ENCODE results near the gene PARD6G.

PARD6G gene

DNA sequence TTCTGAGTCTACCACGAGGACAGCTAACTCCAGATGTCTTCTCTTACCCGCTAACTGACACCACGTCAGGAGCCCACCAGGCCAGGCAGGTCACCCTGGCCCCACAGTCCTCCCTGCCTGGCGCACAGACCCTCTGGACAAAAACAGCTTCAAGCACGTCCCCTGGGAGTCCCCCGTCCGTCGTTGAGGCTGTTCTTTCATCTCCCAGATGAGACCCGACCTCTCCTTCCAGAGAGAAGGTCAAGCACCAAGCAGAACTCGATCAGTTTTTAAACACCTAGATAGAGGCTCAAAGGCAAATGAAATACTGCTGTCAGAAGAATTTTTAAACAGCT is 57.8 kb downstream of the PARD6G start:
- DNase-seq (ENCODE audit: low spot score), result no peak

DNA sequence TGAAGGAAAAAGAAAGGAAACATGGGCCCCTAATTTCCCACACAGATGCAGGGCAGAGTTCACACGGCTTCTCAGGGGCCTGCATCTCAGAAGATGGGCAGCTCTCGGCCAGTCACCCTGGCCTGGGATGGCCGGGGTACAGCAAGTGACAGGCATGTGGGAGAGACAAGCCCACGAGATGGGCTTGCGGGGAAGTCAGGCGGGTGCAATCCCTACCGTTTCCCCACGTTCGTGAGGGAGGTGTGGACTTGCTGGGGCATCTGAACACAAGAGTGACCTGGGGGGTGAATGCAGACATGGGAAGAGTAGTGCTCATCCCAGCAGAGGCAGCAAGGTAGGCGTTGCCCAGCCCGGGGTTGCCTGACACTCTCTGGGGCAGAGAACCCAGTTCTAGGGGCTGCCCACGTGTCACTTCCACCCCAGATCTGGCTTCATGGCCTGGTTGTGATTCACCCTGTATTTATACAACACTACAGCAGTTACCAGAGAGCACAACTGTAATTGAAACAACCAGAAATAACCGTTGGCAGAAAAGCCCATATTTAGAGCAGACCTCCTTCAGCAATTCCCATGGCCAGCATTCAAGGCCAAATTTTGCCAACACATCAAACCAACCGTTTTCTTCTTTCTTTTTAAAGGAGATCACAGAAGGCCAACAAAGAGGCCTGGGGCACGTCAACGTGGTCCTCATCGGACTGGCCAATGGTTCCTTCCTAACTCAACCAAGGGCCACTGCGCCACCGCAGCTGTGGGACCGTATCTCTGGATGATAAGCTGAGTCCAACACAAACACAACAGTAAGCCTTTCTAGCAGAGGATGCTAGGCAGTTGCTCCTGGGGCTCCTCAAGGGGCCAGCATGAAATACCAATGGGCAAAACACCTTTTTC is 58.4 kb downstream of the PARD6G start:
- DNase-seq (ENCODE audit: low spot score), result no peak

DNA sequence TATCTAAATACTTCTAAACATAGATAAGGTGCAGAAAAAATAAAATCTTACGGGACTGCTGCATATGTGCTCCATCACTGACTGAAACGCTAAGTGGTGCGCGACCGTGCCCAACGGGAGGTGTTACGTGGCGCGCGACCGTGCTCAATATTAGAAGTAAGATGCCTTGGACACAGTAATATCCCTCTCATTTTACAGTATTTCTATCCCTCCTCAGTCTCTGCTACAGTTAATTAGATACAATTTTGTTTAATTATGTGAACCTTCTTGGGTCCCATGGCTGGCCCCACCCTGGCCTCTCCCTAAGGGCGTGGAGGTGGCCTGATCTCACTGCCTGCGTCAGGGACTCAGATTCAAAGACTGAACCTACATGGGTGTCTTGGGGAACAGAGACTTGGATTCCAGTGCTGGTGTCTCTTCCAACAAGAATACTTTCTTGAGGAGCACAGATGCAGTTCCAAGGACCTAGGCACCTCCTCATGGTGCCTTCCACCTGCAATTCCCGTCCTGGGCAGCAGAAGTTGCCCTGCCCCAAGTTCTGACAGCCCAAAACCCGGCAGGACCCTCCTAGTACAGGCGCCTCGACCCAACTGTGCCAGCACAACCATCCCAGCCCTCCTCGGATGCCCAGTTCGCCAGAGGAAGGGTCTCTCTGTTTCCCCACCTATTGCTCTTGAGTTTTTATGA is 59.2 kb downstream of the PARD6G start:
- no peak for DNase-seq (ENCODE audit: low spot score)

DNA sequence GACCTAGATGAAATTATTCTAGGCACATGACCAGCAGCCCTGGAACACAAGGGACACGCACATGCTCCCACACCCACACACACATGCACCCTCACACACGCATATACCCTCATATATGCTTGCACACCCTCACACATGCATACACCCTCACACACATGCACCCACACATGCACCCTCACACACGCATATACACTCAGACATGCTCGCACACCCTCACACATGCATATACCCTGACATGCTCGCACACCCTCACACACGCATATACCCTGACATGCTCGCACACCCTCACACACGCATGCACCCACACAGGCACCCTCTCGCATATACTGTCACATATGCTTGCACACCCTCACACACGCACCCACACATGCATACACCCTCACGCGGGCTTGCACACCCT is 61.8 kb downstream of the PARD6G start:
- DNase-seq (ENCODE audit: low spot score), result no peak

DNA sequence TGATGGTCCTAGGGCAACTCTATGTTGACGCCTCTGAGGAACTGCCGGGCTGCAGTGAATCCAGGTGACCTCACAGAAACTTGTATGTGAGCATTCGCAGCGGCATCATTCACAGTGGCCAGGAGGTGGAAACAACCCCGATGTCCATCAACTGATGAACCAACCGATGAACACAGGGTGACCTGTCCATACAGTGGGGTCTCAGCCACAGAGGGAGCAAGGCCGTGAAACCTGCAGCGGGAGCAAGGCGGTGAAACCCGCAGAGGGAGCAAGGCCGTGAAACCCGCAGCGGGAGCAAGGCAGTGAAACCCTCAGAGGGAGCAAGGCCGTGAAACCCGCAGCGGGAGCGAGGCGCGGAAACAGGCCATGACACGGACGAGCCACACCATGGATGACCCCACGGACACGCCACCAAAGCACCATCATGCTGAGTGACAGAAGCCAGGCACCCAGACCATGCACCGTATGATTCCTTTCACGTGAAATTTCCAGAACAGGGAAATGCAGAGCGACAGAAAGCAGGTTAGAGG is 63.0 kb downstream of the PARD6G start:
- no peak for DNase-seq (ENCODE audit: low spot score)

DNA sequence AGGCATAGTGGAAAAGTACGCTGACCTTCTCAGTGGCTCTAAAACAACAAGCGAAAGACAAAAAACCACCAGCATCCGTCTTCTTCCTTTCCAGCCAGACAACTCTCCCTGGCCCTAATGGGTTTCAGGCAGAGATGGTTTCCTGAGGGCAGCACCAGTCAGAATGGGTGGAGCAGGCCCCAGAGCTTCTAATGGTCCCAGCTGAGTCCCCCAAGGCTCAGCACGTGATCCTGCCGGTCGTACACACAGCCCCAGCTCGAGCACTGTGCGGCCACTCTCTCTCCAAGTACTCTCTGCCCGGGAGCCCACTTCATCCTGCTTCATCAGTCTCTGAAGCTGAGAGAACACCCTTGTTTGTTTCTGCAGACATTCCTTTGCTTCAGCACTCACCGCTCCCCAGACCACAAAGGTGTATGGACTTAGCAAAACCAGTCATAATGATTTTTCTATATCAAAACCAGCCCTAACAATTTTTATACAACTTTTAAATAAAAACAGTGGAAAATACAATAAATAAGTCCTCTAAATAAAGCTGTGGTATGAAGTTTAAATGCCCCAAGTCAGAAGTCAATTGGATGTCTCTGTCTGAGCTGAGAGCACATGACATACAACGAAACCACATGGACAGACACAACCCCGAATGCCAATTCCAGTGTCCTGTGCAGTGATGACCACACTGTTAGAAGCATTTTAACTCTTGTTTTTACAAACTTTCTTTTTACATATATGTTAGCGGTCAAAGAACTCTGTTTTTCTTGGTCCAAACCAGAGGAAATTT is 63.9 kb downstream of the PARD6G start:
- no peak for DNase-seq (ENCODE audit: low spot score)

DNA sequence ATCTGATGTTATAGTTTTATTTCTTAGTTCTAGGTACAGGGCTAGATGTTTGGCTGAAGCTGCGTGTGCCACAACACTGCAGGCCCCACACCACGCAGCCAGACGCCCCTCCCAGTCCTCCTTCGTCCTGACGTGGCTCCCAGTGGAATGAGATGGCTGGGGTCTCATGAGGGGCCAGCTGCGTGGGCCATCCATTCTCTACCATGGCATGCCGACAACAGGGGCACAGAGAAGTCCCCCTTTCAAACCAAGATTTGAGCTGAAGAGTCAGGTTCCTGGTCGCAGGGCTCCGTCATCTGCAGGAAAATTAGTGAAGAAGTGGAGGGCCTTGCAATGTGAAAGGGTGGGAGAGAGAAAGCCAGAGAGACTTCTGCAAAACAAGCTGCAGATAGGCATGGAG is 64.5 kb downstream of the PARD6G start:
- DNase-seq (ENCODE audit: low spot score), result no peak

DNA sequence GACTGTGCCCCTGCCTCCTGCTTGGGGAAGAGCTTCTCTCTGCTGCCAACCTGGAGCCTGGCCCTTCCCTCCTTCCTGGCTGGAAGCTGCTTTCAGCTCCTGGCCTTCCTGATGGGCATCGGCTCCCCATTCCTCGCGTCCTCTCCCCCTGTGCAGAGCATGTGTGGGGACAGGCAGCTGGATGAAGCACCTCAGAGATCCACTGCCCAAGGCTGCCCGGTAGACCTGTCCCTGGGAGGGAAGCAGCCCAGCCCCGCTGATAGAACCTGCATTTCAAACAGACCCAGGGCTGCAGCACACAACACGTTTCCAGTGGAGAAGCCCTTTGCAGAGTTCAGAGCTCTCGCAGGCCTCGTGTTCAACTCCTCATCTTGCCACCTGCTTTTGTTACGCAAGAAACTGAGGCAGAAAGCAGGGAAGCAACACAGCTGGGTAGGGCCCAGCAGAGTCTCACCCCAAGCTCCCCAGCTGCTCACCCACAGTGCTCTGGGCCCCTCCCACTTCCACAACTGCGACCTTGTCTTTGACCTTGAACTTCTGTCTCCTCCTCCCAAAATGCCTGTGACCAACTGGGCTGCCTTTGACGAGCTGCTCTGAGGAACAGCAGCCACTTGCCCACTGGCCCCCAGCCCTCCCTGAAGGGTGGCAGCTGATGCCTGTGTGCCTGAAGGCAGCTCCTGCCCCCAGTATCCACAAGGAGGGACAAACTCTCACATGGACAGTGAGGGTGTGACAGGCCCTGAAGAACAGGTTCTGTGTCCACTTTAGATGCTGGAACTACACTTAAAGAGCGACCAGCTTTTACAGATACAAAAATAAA is 65.5 kb downstream of the PARD6G start:
- no peak for DNase-seq (ENCODE audit: low spot score)

DNA sequence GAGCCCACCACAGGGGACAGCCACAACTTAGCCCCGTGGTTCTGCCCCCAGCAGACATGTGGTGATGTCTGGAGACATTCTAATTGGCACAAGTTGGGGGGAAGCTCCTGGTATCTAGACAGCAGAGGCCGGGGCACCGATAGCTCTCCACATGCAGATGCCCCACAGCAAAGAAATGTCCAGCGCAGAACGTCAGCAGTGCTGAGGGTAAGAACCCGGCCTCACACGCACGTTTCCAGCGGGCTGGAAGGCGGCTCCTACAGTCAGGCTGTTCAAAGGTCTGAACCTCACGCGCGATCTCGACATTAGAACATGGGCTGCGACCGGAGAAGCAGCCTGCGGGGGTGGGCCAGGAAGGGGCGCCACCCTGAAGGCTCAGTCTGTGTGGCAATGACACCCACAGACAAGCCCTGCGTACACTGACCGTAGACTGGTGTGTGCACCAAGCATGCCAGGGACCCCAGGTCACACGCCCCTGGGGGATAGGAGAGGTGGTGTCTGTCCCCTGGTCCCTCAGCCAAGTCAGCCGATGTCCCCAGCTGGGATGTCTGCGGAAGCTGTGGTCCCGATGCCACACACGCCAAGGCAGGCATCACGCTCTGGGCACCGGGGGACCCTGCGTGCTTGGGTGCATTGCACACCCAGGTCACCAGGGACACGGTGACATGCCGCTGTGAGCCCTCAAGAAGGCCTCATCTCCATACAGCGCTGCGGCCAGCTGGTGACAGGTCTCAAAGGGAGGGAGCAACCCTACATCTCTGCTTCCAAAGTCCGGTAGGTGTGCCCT is 66.3 kb downstream of the PARD6G start:
- DNase-seq (ENCODE audit: low spot score), result no peak

DNA sequence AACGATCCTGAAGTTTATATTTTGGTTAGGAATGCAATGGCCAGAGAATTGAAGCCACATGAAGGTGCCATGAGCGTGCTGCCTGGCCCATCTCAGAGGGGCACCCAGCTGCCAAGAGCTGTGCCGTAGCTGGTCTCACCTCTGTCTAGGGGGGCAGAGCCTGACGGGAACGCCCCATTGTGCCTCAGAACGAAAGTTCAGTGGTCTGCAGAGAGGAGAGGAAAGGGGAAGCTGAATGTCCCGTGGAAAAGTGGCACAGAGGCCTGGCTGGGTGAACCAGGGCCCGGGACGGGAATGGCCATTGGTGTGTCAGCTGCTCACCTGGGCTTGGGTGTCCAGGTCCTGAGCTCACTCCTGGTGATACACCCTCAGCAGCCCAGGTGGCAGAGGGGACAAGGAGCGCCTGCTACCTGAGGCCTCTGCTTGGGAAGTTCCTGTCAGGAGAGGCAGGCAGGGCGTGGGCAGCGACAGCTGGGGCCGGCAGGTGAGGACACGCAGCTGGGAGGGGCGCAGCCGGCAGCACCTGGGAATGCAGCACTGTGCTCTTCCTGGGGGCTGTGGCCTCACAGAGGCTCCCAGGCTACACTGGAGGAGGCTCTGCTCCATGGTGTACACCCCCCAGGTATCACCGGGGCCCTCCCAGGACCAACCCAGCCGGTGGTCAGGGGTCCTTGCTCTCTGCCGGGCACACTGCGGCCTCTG is 67.3 kb downstream of the PARD6G start:
- no peak for DNase-seq (ENCODE audit: low spot score)

DNA sequence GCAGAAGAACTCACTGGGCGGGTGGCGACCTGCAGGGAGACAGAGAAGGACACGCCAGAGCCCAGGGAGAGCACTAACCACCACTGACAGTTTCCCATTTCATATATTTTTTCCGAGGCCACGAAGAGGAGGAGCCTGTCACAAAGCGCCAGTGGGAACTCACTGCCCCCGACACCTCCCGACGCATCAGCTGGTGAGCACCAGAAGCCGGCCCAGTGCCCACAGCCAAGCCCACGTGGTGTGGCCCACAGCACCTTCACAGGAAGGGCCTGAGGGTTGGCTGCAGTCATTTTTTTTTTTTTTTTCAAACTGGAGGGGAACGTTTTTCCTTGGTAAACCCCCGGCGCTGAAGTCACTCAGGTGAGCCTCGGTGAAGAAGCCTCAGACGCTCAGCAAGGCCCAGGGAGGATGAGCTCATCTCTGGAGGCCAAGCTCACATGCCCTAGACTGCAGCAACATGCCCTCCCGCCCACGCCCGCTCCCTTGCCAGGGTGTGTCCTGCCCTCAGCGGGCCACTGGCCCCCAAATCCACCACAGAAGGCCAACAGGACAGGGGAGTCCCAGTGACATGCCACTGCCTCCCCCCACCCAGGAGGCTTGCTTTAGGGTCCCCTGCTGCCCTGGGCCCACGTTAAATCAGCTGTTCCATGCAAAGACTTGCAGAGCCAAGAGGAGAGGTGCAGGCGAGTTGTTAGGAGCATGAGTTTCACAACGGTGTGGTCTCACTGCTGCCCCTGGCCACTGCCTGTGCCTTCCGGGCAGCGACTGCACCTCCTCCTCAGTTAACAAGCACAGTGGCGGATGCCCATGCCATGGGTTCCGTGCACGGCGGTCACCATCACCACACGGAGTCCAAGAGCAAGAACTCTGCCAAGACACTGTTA is 68.1 kb downstream of the PARD6G start:
- DNase-seq (ENCODE audit: low spot score), result no peak

DNA sequence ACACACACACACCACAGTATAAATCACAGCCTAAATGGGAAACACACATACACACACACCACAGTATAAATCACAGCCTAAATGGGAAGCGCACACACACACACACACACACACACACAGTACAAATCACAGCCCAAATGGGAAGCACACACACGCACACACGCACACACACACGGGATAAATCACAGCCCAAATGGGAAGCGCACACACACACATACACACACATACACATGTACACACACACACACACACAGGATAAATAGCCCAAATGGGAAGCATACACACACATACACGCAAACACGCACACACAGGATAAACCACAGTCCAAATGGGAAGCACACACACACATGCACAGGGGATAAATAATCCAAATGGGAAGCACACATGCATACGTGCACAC is 70.2 kb downstream of the PARD6G start:
- DNase-seq (ENCODE audit: low spot score), result no peak

DNA sequence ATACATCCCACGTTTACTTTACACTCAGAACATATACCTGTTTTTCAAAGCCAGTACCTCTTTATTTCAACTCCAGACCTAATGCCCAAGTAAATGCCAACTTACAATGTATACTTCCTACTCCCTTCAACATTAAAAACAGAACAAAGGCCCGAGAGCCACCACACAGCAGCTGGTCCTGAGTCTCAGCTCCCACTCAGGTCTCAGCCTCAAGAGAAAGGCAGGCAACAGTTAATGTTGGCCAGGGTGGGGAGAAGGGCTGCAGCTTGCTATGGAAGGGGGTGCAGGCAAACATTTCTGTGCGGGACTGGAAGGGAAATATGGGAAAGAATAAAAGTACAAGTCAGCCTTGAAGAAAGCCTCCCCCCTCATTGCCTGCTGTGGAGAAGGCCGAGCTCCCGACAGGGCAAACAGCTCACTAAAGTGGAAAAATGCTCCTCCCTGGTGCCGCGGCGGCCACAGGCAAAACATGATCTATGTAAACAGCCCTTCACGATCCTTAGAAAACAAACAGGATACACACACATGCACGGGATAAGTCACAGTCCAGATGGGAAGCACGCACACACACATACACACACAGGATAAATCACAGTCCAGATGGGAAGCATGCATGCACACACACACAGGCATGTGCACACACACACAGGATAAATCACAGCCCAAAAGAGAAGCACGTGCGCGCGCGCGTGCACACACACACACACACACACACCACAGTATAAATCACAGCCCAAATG is 70.8 kb downstream of the PARD6G start:
- no peak for DNase-seq (ENCODE audit: low spot score)

DNA sequence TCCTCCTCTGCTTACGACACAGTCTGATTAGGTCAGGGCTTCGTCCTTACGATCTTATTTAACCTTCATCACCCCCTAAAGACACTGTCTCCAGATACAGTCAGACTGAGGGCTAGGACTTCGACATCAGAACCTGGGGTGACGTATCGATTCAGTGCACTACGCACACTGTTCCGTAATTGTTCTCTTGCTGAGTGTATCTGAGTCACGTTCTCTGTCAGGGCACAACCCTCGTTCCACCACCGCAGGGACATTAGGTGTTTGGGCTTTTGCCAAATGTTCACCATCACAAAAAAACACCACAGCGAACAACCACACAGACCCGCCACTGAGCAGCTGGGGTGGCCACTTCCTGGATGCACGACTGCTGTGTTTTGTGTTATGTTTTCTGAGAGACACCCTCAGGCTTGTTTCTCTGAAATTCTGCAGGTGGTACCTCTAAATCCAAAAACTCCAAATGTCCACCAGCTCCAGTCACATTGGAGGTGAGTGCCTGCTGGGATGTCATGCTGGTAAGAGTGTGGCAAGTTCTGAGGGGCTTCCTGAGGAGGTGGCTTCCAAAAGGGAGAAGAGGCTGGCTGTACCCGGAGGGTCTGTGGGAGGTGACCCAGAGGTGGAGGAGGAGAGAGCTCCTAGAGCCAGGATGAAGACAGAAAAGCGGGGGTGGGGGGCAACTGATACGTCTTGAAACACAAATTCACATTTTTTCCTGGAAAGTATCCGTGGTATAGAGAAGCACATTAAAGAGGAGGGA is 71.7 kb downstream of the PARD6G start:
- no peak for DNase-seq (ENCODE audit: low spot score)

DNA sequence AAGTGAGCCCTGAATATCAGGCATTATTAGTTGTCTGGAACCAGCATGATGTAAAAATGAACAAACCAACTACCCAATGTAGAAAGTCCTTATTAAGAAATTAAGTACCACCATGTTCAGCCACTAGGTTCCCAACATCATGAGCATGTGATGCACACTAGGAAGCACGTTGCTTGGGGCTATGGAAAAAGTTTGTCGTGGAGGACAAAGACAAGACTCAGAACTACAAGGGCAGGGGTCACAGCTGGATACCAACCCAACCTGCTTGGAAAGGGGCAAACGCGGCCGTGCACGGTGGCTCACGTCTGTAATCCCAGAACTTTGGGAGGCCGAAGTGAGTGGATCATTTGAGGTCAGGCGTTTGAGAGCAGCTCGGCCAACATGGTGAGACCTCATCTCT is 74.3 kb downstream of the PARD6G start:
- no peak for DNase-seq (ENCODE audit: low spot score)

DNA sequence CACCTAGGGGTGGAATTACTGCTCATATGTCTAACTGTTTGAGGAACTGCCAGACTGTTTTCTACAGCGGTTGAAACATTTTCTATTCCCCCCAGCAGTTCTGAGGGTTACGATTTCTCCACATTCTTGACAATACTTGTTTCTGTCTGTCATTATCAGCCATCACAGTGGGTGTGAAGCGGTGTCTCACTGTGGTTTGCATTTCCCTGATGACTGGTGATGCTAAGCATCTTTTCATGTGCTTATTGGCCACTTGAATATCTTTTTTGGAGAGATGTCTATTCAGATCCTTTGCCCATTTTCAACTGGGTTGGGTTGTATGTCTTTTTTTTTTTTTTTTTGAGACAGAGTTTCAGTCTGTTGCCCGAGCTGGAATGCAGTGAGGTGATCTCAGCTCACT is 75.3 kb downstream of the PARD6G start:
- DNase-seq (ENCODE audit: low spot score), result no peak

DNA sequence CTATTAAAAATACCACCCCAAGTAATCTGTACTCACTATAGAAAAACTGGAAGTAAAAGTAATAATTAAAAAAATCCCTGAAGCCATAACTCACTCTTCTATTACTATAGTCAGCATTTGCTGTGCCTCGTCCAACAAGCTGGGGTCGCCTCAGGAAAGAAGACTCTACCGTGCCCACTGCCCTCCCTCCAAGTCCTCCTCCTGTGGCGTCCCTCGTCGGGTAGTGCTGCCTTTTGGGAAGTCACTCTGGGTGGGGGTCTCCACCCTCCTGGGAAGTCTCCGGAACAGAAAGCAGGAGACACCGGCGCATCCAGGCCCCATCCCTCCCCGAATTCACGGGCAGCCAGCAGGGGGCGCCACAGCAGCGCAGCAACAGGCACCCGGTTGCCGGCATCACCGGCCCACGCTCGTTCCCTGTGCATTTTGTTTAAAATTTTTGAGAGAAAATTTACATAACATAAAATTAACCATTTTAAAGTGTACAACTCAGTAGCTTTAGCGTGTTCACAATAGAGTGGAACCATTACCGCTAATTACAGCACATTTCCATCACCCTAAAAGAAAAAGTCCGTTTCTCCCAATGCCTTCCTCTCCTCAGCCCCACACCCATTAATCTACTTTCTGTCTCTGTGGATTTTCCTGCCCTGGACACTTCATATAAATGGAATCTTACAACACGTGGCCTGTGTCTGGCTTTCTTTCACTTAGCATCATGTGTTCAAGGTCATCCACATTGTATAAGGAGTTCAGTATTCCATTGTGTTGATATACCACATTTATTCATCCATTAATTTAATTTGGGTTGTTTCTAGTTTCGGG is 76.1 kb downstream of the PARD6G start:
- peak; percentile 46 for DNase-seq (ENCODE audit: low spot score)
